ENCODE results near the gene MTMR3.

GRCh38 chr22:29840498-29840897 is 42.5 kb upstream of the MTMR3 start:
- TF ChIP-seq CTCF (conservative IDR thresholded peaks at IDR 0.05; ENCODE audit: low read length) (no peak), EZH2phosphoT487 (IDR thresholded peaks at IDR 0.05; ENCODE audit: borderline replicate concordance, low read depth, low read length) (no peak)

Measured in OCI-LY7 (cell line).